Tibial nerve (tissue), 3 donors: ENCODE results near the gene CARD14.

Experiments used
- CTCF ChIP-seq, 5 experiments: fragments of 200-600 bp in 3 of 5; fragments of 450-650 bp in 2 of 5; sonication (generic) in 3 of 5; IDR thresholded peaks; one replicate each; pipeline ENCODE4 v1.5.1; 2016 to 2019; ENCODE audit warnings: antibody characterized with exemption in 5 of 5, mild to moderate bottlenecking in 3 of 5, moderate library complexity in 2 of 5
- POLR2A ChIP-seq, 2 donors: fragments of 450-650 bp; IDR thresholded peaks; one replicate each; pipeline ENCODE4 v1.6.1; 2017; ENCODE audit warnings: antibody characterized with exemption in 2 of 2, mild to moderate bottlenecking in 2 of 2, moderate library complexity in 2 of 2

GRCh38 chr17:80154166-80154565 lies 15.7 kb upstream of the CARD14 start:
- TF ChIP-seq POLR2A (IDR thresholded peaks at IDR 0.05) (no peak), CTCF (IDR thresholded peaks at IDR 0.05) (no peak)
